ENCODE data around the gene SQOR. TPM values are rescaled to one million over a fixed set of nuclear protein-coding genes. Genes with fewer than 3 reads are reported as not detected.

SQOR gene
- total RNA-seq, 1 donor from 2014 or later = 11.5 TPM

DNA sequence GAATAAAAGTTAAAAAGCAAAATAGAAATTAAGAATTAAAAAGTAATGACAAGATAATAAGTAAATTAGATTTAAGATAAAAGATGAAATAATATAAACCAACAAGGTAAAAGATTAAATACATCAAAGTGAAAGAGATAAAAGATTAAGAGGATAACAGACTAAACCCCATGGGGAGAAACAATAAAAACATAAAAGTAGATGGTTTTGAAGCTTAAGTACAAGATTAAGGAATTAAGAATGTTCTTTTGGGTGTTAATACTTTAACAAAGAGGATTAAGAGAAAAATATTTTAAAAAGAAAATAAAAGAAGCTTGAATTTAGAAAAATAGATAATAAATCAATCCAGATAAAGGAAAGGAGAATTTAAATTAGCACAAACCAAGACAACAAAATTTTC, 85.4 kb downstream of the SQOR start:
- no peaks in the 10 kb centered on the region for H3K9me3 ChIP-seq (ENCODE audit: control insufficient read depth in 3 of 3, low read length in 3 of 3)
- H3K36me3 ChIP-seq (ENCODE audit: control insufficient read depth in 3 of 3, insufficient read depth in 3 of 3, low read length in 3 of 3) = no peaks in the 10 kb centered on the region

DNA sequence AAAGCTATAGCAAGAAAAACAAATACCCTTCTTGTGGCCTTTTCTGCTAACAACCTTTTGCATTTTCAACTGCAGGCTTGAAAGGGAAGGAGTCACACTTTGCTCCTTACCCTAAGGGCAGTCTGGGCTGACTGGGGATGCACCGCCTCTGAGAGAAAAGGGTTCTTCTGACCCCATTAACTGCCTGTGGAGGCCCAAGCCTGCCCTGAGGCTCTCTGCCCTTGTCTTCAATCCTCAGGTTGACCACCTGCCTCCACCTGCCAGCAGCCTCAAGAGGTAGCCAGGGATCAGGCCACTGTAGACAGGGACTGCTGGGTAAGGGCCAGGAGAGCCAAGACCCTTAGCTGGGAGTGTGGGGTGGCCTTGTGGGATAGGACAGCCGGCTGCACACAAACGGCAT, 93.8 kb downstream of the SQOR start:
- Histone ChIP-seq H3K4me1 (ENCODE audit: control insufficient read depth in 3 of 3, insufficient read depth in 3 of 3, low read length in 3 of 3) (peaks cover 3 to 8% (median 8%) of the 10 kb centered on the region in 3 donors), H3K27me3 (ENCODE audit: control insufficient read depth in 3 of 3, insufficient read depth in 3 of 3, low read length in 3 of 3) (peaks cover 8 to 14% (median 9%) of the 10 kb centered on the region in 3 donors), H3K4me3 (ENCODE audit: low read length in 3 of 3) (no peak overlapping the region), H3K27ac (ENCODE audit: low read depth, low read length) (no peak overlapping the region), H3K9ac (ENCODE audit: low read depth in 1 of 3, low read length in 3 of 3) (no peak overlapping the region), H3K36me3 (ENCODE audit: control insufficient read depth in 3 of 3, insufficient read depth in 3 of 3, low read length in 3 of 3) (no peaks in the 10 kb centered on the region), H3K9me3 (ENCODE audit: control insufficient read depth in 3 of 3, low read length in 3 of 3) (no peaks in the 10 kb centered on the region)

More for the DNA sequence above, 85.4 kb downstream of the SQOR start:
- Histone ChIP-seq H3K27ac (ENCODE audit: low read depth, low read length) (no peak overlapping the region), H3K4me1 (ENCODE audit: control insufficient read depth in 3 of 3, insufficient read depth in 3 of 3, low read length in 3 of 3) (no peaks in the 10 kb centered on the region), H3K27me3 (ENCODE audit: control insufficient read depth in 3 of 3, insufficient read depth in 3 of 3, low read length in 3 of 3) (peaks cover 0 to 3% (median 0%) of the 10 kb centered on the region in 3 donors), H3K9ac (ENCODE audit: low read depth in 1 of 3, low read length in 3 of 3) (no peak overlapping the region), H3K4me3 (ENCODE audit: low read length in 3 of 3) (no peak overlapping the region)

DNA sequence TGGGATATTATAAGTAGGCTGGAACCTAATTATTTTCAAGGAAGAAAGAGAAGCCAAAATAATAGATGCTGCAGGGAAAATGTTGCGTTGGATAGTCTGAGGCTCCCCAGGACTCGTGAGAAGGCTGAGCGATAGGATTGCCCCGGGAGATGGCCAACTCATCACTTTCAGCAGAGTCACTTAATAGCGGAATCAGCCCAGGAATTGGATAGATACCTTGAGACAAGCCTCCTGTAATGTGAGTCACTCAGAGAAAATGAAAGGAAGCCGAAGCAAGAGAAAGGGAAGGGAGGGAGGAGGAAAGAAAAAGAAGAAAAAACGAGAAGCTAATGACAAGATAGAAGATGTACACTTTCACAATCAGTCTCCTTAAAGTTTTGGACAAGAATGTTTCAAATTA, 94.3 kb downstream of the SQOR start:
- Histone ChIP-seq H3K9me3 (ENCODE audit: control insufficient read depth in 3 of 3, low read length in 3 of 3) (no peaks in the 10 kb centered on the region), H3K36me3 (ENCODE audit: control insufficient read depth in 3 of 3, insufficient read depth in 3 of 3, low read length in 3 of 3) (no peaks in the 10 kb centered on the region), H3K9ac (ENCODE audit: low read depth in 1 of 3, low read length in 3 of 3) (no peak overlapping the region), H3K27me3 (ENCODE audit: control insufficient read depth in 3 of 3, insufficient read depth in 3 of 3, low read length in 3 of 3) (peaks cover 8 to 14% (median 9%) of the 10 kb centered on the region in 3 donors), H3K27ac (ENCODE audit: low read depth, low read length) (no peak overlapping the region), H3K4me1 (ENCODE audit: control insufficient read depth in 3 of 3, insufficient read depth in 3 of 3, low read length in 3 of 3) (peaks cover 3 to 8% (median 8%) of the 10 kb centered on the region in 3 donors), H3K4me3 (ENCODE audit: low read length in 3 of 3) (no peak overlapping the region)

DNA sequence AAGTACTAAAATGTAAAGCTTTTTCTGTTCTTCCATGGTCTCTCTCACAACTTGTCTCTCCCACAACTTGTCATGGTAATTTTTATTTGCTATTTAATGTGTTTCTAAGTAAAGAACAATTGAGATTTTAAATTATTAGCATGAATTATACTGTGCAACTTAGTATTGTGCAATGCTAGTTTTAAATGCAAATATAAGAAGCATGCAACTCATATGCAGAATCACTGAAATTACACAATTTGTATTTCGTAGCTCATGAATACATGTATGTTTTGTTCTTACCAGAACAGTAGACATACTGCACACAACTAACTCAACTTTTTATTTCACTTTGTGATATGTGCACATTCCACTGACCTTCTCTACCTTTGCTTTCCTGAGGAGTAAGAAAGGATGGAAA, 96.5 kb downstream of the SQOR start:
- H3K9me3 ChIP-seq (ENCODE audit: control insufficient read depth in 3 of 3, low read length in 3 of 3) = no peaks in the 10 kb centered on the region
- peaks cover 8 to 14% (median 9%) of the 10 kb centered on the region in 3 donors for H3K27me3 ChIP-seq (ENCODE audit: control insufficient read depth in 3 of 3, insufficient read depth in 3 of 3, low read length in 3 of 3)
- H3K4me1 ChIP-seq (ENCODE audit: control insufficient read depth in 3 of 3, insufficient read depth in 3 of 3, low read length in 3 of 3) = peaks cover 3 to 8% (median 8%) of the 10 kb centered on the region in 3 donors
- no peak overlapping the region for H3K9ac ChIP-seq (ENCODE audit: low read depth in 1 of 3, low read length in 3 of 3)
- H3K4me3 ChIP-seq (ENCODE audit: low read length in 3 of 3) = no peak overlapping the region
- H3K36me3 ChIP-seq (ENCODE audit: control insufficient read depth in 3 of 3, insufficient read depth in 3 of 3, low read length in 3 of 3) = no peaks in the 10 kb centered on the region
- H3K27ac ChIP-seq (ENCODE audit: low read depth, low read length) = no peak overlapping the region

DNA sequence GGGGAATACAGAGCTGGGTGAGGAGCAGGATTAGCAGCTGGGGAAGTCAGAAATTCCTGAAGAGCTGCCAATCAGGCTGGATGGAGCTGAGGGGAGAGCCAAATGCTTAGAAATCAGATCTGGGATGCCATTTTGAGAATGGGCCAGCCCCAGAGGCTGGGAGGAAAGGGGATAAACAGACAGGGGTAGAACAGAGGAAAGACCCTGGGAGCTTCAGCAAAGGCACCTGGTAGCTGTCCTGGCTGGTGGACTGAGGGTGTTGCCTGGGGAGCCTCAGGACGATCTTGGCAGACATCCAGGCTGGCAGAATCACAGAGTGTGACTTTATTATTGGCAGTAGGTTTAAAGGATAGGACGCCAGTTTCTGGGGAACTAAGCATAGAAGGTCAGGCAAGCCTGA, 97.8 kb downstream of the SQOR start:
- Histone ChIP-seq H3K27me3 (ENCODE audit: control insufficient read depth in 3 of 3, insufficient read depth in 3 of 3, low read length in 3 of 3) (peaks cover 8 to 13% (median 9%) of the 10 kb centered on the region in 3 donors), H3K4me1 (ENCODE audit: control insufficient read depth in 3 of 3, insufficient read depth in 3 of 3, low read length in 3 of 3) (peaks cover 3 to 8% (median 8%) of the 10 kb centered on the region in 3 donors), H3K27ac (ENCODE audit: low read depth, low read length) (no peak overlapping the region), H3K9me3 (ENCODE audit: control insufficient read depth in 3 of 3, low read length in 3 of 3) (no peaks in the 10 kb centered on the region), H3K9ac (ENCODE audit: low read depth in 1 of 3, low read length in 3 of 3) (no peak overlapping the region), H3K4me3 (ENCODE audit: low read length in 3 of 3) (no peak overlapping the region), H3K36me3 (ENCODE audit: control insufficient read depth in 3 of 3, insufficient read depth in 3 of 3, low read length in 3 of 3) (no peaks in the 10 kb centered on the region)

DNA sequence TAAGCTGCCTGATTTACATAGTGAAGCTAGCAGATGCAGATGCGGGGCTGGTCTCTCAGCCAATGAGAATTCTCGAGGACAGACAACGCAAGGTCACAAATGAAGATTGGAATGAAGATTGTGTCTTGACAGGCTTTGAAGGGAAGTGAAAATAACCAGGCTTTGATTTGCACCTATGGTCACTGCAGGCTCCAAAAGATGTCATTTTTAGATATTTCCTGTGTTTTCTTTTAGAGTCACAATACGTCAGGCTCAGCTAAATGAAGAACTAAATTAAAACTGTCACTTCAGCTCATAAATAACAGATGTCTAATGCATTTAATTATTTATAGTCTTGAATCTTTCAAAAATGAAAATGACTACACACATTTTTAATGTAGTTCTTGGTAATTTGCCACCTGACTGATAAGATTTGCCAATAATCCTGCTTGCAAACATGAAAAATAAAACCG, 99.5 kb downstream of the SQOR start:
- Histone ChIP-seq H3K9me3 (ENCODE audit: control insufficient read depth in 3 of 3, low read length in 3 of 3) (no peaks in the 10 kb centered on the region), H3K27ac (ENCODE audit: low read depth, low read length) (no peak overlapping the region), H3K4me1 (ENCODE audit: control insufficient read depth in 3 of 3, insufficient read depth in 3 of 3, low read length in 3 of 3) (peaks cover 3 to 8% (median 8%) of the 10 kb centered on the region in 3 donors), H3K36me3 (ENCODE audit: control insufficient read depth in 3 of 3, insufficient read depth in 3 of 3, low read length in 3 of 3) (no peaks in the 10 kb centered on the region), H3K9ac (ENCODE audit: low read depth in 1 of 3, low read length in 3 of 3) (no peak overlapping the region), H3K4me3 (ENCODE audit: low read length in 3 of 3) (no peak overlapping the region), H3K27me3 (ENCODE audit: control insufficient read depth in 3 of 3, insufficient read depth in 3 of 3, low read length in 3 of 3) (peaks cover 6 to 11% (median 9%) of the 10 kb centered on the region in 3 donors)

Small RNA genes lying within 50 kb of the gene (small RNA-seq; reads per million reads assigned to genes)
- not detected for gene RF00019

Other genes starting within 250 kb of the SQOR start
- gene SLC30A4, start 112.3 kb upstream of the SQOR start, total RNA-seq = 8.9 TPM
- 30.8 TPM for gene BLOC1S6, start 47.6 kb upstream of the SQOR start, total RNA-seq